NCI-H2107 treated with DMSO at 0.1 percent for 48 hours (cell line): ENCODE data around the gene CSNK2A3.

Experiments
- DNase-seq: peaks from one replicate; lab custom pipeline; 2025; ENCODE audit not compliant: unreplicated experiment; lab: John Stamatoyannopoulos, UW

The CSNK2A3 gene

DNA sequence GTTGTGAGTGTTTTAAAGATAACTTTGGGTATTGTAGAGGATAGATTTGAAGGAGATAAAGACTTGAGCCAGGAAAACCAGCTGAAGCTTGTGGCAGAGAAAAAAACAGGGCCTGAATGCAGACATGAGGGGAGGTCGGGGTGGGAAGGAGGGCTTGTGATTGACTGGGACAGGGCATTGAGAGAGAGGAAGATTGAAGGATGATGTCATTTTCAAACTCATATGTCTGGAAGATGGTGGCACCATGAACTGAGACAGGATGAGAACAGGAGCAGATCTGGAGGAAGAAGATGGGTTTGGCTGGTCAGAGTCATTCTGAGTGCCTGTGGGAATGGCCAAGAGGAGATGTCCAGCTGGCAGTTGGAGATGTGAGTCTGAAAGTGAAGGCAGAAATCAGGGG is 14.7 kb downstream of the CSNK2A3 start:
- DNase-seq = no peak

DNA sequence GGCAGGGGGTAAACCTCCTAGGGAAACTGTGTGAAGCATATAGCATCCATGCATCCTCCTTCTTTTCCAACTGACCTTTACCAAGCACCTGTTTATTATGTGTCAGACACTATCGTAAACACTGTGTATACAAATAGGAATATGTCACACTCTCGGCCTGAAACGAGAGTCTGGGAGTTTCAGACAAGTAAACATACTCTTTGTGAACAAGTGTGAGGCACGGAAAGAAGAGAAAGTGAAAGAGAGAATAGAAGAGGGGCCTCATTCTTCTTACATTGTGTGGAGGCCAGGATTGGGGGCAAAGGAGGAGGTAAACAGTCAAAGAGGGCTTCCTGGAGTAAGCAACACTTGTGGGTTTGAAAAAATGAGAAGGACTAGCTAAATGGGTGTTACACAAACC is 16.4 kb downstream of the CSNK2A3 start:
- DNase-seq = no peak

- no peak for DNase-seq
Observed at GRCh38 chr11:11335043-11335442, 18.0 kb downstream of the CSNK2A3 start.

DNA sequence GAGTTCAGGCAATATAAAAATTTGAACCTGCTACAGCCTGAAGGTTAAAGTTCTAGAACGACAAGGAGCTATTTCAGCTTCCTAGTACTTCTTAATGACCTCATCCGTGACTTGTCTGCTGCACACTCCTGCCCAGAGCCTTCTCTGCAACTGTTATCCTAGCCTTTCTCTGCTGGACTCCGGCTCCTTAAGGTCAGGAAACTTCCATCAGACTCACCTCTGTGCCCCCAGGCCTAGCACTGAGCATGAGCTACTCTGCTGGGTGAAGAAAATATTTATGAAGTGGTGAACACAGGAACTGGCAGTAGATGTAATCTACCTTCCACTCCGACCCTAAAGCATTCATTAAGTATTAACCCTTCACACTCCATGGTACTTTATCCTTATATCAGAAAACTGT is 18.4 kb downstream of the CSNK2A3 start:
- no peak for DNase-seq

DNA sequence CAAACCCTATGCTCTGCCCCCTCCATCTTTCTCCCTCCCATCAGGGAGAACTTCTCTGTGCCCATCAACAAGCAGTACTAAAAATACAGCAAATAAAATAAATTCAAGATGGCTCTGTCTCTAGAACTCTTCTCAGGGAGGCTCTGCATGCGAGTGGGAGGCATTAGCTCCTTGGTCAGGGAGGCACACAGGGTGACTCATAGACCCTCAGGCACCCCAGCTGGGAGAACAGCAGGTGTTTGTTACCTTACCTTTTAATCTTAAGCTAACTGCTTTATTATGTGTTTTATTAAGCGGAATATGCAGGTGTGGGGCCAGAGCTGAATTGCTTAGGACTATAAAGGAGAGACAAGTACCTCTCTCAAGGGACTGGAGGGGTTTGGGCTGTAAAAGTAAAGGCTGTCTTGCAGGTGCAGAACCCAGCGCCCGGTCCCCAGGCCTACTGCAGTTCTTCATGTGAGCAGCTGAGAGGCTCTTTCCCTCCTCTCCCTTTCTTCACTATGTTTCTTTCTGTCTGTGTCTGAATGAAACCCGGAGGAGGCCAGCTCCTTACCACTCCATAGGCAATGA is 20.8 kb downstream of the CSNK2A3 start:
- DNase-seq = peak; percentile 33

DNA sequence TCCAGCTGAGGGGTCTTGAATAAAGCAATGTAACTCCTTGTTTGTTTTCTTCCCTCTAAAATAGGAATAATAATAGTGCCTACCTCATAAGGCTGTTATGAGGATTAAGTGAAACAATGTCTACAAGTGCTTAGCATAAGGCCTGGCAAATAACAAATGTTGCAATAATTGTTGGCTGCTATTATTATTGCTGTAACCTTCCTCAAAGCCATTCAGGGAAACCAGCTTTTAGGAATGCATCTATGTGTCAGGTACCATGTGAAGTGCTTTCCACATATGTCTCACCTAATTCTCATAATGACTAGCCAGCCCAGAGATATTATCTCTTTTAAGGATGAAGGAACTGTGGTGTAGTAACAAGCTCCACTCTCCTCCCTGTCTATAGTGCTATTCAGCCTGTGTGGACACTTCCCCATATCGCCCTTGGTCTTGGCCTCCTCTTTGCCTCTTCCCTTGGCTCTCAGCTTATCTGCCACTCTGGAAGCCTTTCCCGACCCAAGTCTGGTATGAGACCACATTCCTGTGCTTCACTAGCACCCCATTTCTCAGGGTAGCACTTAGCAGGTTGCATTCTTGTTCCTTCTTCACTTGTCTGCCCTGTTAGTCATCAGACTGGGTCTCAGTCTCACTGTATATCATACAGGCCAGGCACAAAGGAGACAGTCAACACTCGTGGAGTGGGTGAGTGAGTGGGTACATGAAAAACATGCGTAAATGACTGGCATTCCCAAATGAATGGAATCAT is 23.8 kb downstream of the CSNK2A3 start:
- DNase-seq = no peak

DNA sequence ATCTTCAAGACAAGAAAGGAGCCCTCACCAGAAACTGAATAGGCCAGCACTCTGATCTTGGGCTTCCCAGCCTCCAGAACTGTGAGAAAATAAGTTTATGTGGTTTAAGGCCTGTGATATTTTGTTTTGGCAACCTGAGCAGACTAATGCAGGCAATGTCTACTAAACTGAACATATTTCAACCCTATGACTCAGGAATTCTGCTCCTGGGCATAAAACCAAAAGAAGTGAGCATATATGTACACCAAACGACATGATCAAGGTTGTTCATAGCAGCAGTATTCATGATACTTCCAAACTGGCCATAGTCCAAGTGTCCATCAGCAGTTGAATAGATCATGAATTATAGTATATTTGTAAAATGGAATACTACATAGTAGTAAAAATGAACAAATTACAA is 29.0 kb downstream of the CSNK2A3 start:
- DNase-seq = no peak

- no peak for DNase-seq
Observed at GRCh38 chr11:11322101-11322500, 30.9 kb downstream of the CSNK2A3 start.

DNA sequence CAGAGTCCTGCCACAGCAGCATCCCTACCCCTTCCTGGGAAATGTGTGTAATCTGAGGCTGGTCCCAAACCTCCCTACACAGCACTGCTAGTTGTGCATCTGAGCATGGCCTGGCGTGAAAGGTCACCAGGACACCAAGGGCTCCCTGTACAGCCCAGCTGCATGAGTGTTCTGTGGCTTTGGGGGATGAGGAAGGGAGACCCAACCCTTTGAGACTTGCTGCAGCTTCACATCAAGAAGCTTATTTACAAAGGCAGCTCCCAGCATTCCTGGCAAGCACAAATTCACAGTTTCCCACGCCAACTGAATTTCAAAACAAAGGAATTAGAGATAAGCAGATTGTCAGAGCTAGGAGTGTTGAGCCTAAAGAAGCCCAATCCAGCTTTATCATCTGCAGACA is 32.2 kb downstream of the CSNK2A3 start:
- DNase-seq = no peak

DNA sequence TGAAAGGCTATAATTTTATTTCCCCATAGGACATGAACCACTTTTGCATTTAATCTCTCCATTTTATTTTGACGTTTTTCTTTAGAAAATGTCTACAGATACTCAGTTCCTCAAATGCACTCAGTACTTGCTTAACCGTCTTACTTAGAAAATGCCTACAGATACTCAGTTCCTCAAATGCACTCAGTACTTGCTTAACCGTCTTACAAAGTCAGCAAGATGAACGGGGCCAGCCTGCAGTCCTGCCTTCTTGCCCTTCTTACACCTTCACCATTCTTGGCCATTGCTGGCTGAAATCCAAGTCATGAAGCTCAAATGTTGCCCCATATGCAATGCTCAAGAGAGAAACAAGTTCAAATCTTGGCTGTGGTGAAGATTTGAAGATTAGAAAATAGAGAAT is 34.1 kb downstream of the CSNK2A3 start:
- DNase-seq = no peak

DNA sequence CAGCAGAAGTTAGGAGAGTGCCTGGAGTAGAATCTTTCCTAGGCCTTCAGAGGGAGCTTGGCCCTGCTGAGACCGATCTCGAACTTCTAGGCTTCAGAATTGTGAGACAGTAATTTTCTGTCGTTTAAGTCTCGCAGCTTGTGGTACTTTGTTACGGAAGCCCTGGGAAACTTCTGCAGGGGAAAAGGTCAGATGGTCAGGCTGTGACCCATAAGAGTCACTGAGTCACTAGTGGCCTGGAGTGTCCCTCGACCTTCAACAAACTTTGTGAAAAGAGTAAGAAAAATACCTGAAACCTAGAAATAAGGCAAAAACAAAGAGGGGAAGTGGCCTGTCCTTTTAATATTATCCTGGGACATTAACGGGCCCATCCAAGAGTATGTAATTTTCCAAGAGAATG is 34.6 kb downstream of the CSNK2A3 start:
- DNase-seq = no peak

GRCh38 chr11:11316651-11317230 is 36.3 kb downstream of the CSNK2A3 start:
- no peak for DNase-seq

- no peak for DNase-seq
Observed at GRCh38 chr11:11313902-11314692, 39.0 kb downstream of the CSNK2A3 start.

- DNase-seq = no peak
Observed at GRCh38 chr11:11313426-11313825, 39.6 kb downstream of the CSNK2A3 start.

GRCh38 chr11:11312738-11313137 is 40.3 kb downstream of the CSNK2A3 start:
- no peak for DNase-seq

DNA sequence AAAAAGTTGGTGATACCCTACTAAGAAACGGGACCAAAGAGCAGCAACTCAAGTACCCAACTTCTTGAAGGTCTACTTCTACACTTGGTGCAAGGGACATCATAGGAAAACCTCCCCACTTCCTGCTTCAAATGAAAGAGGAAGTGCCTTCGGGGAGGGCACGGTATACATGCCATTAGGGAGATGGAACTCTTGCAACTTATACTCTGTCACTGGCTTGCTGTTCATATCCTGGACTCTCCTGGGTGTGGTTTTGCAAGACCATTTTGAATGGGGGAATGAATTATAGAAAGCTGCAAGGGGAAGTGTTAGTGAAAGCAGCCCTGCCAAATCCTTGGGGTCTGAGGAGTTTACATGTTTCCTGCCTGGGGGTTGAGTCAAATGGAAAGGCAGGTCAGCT is 41.9 kb downstream of the CSNK2A3 start:
- DNase-seq = no peak

GRCh38 chr11:11309906-11310305 is 43.1 kb downstream of the CSNK2A3 start:
- no peak for DNase-seq

DNA sequence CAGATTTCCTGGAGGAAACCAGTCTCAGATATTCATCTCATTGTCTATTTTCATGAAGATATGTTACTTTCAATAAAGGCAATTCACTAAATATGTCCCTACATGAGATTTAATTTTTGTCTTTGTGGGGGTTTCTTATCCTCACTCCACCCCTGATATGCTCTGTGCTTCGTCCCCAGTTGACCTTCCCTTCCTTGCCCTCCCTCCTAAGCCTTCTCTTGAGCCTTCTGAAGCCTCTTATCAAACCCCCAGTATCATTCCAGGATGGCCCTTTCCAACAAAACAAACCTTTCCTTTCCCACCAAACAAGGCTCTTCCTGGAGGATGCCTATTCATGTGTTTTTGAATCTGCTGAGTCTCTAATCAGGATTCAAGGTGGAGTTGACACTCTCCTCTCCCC is 44.8 kb downstream of the CSNK2A3 start:
- DNase-seq = no peak

DNA sequence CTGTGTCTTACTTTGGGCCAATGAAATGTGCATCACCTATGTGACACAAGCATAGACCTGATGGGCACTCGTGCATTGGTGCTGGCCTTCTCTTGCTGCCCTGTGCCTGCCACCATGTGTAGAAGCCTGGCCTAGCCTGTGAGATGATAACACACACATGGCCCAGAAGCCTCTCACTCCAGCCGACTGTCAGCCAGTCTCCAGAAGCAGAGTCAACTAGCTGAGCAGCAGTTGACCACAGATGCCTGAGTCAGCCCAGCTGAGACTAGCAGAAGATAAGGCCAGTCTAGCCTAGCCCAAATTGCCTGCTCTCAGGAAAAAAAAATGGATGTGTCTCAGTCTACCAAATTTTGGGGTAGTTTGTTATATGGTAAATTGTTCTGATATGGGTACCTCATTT is 46.2 kb downstream of the CSNK2A3 start:
- no peak for DNase-seq

- DNase-seq = no peak
Observed at GRCh38 chr11:11304550-11304949, 48.5 kb downstream of the CSNK2A3 start.

DNA sequence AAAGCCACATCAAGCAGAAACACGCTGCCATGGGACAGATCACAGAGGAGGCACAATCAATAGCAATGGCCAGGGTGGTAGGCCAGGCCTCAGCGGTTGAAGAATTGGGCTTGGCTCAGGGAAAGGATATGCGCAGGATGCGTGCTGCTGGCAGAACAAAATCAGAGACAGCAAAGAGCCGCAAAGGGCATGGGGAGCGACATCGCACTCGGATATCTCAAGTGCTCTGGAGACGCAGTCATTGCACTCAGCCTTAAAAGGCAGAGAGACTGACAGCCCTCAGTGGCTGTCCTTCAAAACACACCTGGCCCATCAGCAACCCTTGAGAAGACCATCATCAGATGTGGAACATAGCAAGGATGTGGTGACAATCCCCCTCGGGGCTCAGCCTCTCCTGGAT is 50.5 kb downstream of the CSNK2A3 start:
- no peak for DNase-seq
